CD14-positive monocyte (primary cell): ENCODE measurements around the gene TSSK2. TPM values are rescaled to one million over a fixed set of nuclear protein-coding genes. Genes with fewer than 3 reads are reported as not detected.

ENCODE experiments used
- DNase-seq, 3 donors: peaks; one replicate each; pipeline ENCODE4 v3.0.0-alpha.2; 2011 to 2022
- H2AFZ ChIP-seq: 2 replicates; pipeline ENCODE4 v1.6.0; 2012; ENCODE audit warnings: mild to moderate bottlenecking, low read depth, low read length, inconsistent platforms; ENCODE audit not compliant: insufficient read depth, poor library complexity, severe bottlenecking
- H3K27ac ChIP-seq, 2 donors: 1 replicate in 1 of 2; 2 replicates in 1 of 2; pipeline ENCODE4 v1.5.1; 2012 to 2013; ENCODE audit warnings: low read length in 2 of 2, control low read depth in 1 of 2, inconsistent platforms in 1 of 2, low read depth in 1 of 2, mild to moderate bottlenecking in 1 of 2
- H3K27me3 ChIP-seq, 2 donors: one replicate each; pipeline versions ENCODE4 v1.6.0 to v1.6.1; 2011 to 2013; ENCODE audit warnings: low read length in 2 of 2; ENCODE audit not compliant: control insufficient read depth in 2 of 2, insufficient read depth in 2 of 2
- H3K36me3 ChIP-seq, 2 donors: replicated peaks in 1 of 2; 1 replicate in 1 of 2; 2 replicates in 1 of 2; pipeline versions ENCODE4 v1.5.1 to v1.6.1; 2012 to 2013; ENCODE audit warnings: low read length in 2 of 2, control low read depth in 1 of 2, inconsistent platforms in 1 of 2, mild to moderate bottlenecking in 1 of 2; ENCODE audit not compliant: insufficient read depth in 2 of 2, control insufficient read depth in 1 of 2
- H3K4me1 ChIP-seq, 2 donors: 1 replicate in 1 of 2; 2 replicates in 1 of 2; pipeline versions ENCODE4 v1.5.1 to v1.6.1; 2012 to 2013; ENCODE audit warnings: low read length in 2 of 2, control low read depth in 1 of 2, inconsistent platforms in 1 of 2, mild to moderate bottlenecking in 1 of 2, moderate library complexity in 1 of 2; ENCODE audit not compliant: insufficient read depth in 2 of 2, control insufficient read depth in 1 of 2
- H3K4me2 ChIP-seq: replicated peaks from 2 replicates; pipeline ENCODE3; 2012; ENCODE audit warnings: low read length, moderate library complexity, mild to moderate bottlenecking; ENCODE audit not compliant: poor library complexity, severe bottlenecking; ENCODE audit errors: extremely low read depth
- H3K4me3 ChIP-seq, 3 experiments: fragments of 200-600 bp in 1 of 3; sonication (generic) in 1 of 3; replicated peaks in 1 of 3; 1 replicate in 2 of 3; 2 replicates in 1 of 3; pipeline ENCODE4 v1.5.1; 2011 to 2013; ENCODE audit warnings: low read length in 3 of 3, mild to moderate bottlenecking in 3 of 3, control low read depth in 2 of 3, low read depth in 2 of 3, inconsistent platforms in 1 of 3, moderate library complexity in 1 of 3
- H3K79me2 ChIP-seq: 2 replicates; pipeline ENCODE4 v1.6.0; 2012; ENCODE audit warnings: mild to moderate bottlenecking, control low read depth, inconsistent platforms, low read length, moderate library complexity; ENCODE audit not compliant: insufficient read depth
- H3K9ac ChIP-seq: 2 replicates; pipeline ENCODE4 v1.6.0; 2017; ENCODE audit warnings: low read length, mild to moderate bottlenecking; ENCODE audit not compliant: insufficient read depth, poor library complexity, severe bottlenecking
- H3K9me3 ChIP-seq, 2 donors: replicated peaks in 1 of 2; 1 replicate in 1 of 2; 2 replicates in 1 of 2; pipeline versions ENCODE4 v1.5.1 to v1.6.1; 2012 to 2013; ENCODE audit warnings: low read length in 2 of 2, control low read depth in 1 of 2; ENCODE audit not compliant: control insufficient read depth in 1 of 2, insufficient read depth in 1 of 2
- H4K20me1 ChIP-seq: 2 replicates; pipeline ENCODE4 v1.6.0; 2012; ENCODE audit warnings: mild to moderate bottlenecking, low read length, control low read depth, moderate library complexity; ENCODE audit not compliant: insufficient read depth
- H3K27ac Mint-ChIP-seq, 7 donors: one replicate each; pipeline ENCODE4 v1.8.0; 2020; ENCODE audit warnings: mild to moderate bottlenecking in 7 of 7, mixed read lengths in 7 of 7, moderate library complexity in 6 of 7, inconsistent platforms in 2 of 7
- H3K27me3 Mint-ChIP-seq, 3 donors: one replicate each; pipeline ENCODE4 v1.8.0; 2021 to 2022; ENCODE audit warnings: low read depth in 3 of 3, mild to moderate bottlenecking in 3 of 3, mixed read lengths in 3 of 3, moderate library complexity in 3 of 3, inconsistent platforms in 1 of 3
- H3K36me3 Mint-ChIP-seq, 2 donors: one replicate each; pipeline ENCODE4 v1.8.0; 2020; ENCODE audit warnings: mixed read lengths in 2 of 2, inconsistent platforms in 1 of 2, mild to moderate bottlenecking in 1 of 2
- H3K4me1 Mint-ChIP-seq: one replicate; pipeline ENCODE4 v1.8.0; 2020; ENCODE audit warnings: mild to moderate bottlenecking, mixed read lengths
- H3K4me3 Mint-ChIP-seq, 2 donors: one replicate each; pipeline ENCODE4 v1.8.0; 2020; ENCODE audit warnings: mild to moderate bottlenecking in 2 of 2, mixed read lengths in 2 of 2, moderate library complexity in 1 of 2
- H3K9me3 Mint-ChIP-seq, 7 donors: one replicate each; pipeline ENCODE4 v1.8.0; 2020 to 2022; ENCODE audit warnings: mixed read lengths in 7 of 7, mild to moderate bottlenecking in 6 of 7, moderate library complexity in 6 of 7, inconsistent platforms in 2 of 7
- WGBS: methylation state at CpG from one replicate; pipeline ENCODE4 v1.1.5; 2013; ENCODE audit warnings: missing lambda C conversion rate; ENCODE audit not compliant: insufficient coverage; 5-methylcytosine and 5-hydroxymethylcytosine counted together
- intact Hi-C, 2 donors: fragments of 100-400 bp; cut with micrococcal nuclease; formaldehyde crosslinking; loops; one replicate each; pipeline versions ENCODE4 v1.15.0 to v1.15.1; 2023
- polyA plus RNA-seq, 3 donors: library from polyadenylated mRNA; depleted of rRNA in 1 of 3; unstranded in 2 of 3; stranded (reverse) in 1 of 3; fragments of 300-500 nt in 2 of 3; fragments of >200 nt in 1 of 3; fragmentation: Illumina TruSeq in 2 of 3; gene quantifications; 1 replicate in 2 of 3; 2 replicates in 1 of 3; pipeline ENCODE4 v1.2.3, GENCODE V29; 2012 to 2021
- TF ChIP-seq, protein P1 (sequence below): fragments of 200-600 bp; IDR thresholded peaks from one replicate; pipeline ENCODE4 v1.8.0; 2022; ENCODE audit warnings: antibody characterized with exemption, mild to moderate bottlenecking

TSSK2 gene
- polyA plus RNA-seq, 3 donors = 0.04 TPM; not detected in 2

DNA sequence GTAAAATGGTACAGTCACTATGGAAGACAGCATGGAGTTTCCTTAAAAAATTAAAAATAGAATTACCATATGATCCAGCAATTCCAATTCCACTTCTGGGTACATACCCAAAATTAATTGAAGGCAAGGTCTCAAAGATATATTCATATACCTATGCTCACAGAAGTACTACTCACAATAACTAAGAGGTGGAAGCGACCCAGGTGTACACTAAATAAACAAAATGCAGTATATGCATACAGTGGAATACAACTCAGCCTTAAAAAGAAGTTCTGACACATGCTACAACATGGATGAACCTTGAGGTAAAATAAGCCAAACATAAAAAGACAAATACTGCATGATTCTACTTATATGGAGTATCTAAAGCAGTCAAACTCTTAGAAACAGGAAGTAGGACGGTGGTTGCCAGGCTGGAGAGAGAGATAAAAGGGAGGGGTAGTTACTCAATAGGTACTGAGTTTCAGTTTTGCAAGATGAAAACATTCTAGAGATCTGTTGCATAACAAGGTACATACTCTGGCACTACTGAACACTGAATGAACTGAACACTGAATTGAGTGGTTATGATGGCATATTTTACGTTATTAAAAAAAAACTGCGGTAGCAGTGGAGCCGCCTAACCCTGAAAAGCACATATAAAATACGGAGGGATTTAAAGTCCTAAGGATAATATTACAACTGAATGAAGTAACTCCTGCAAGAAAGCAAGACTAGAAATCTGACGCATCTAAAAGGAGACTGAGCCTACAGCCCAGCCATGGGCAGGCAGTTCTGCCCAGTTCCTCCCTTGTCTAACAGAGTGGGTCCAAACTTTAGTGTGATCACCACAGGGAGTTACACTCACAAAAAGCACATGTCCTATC lies 21.7 kb upstream of the TSSK2 start:
- TF ChIP-seq, protein P1, sequence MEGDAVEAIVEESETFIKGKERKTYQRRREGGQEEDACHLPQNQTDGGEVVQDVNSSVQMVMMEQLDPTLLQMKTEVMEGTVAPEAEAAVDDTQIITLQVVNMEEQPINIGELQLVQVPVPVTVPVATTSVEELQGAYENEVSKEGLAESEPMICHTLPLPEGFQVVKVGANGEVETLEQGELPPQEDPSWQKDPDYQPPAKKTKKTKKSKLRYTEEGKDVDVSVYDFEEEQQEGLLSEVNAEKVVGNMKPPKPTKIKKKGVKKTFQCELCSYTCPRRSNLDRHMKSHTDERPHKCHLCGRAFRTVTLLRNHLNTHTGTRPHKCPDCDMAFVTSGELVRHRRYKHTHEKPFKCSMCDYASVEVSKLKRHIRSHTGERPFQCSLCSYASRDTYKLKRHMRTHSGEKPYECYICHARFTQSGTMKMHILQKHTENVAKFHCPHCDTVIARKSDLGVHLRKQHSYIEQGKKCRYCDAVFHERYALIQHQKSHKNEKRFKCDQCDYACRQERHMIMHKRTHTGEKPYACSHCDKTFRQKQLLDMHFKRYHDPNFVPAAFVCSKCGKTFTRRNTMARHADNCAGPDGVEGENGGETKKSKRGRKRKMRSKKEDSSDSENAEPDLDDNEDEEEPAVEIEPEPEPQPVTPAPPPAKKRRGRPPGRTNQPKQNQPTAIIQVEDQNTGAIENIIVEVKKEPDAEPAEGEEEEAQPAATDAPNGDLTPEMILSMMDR = no peak
- intact Hi-C loops = loop anchor here in 1 of 2 donors (1.0 kb wide), 2 partner anchors 13 to 23 kb away; partner anchors contain the start of gene DGCR2
- Histone ChIP-seq H3K36me3 (peaks cover 2 to 8% of the 10 kb centered on the region in 2 donors), H4K20me1 (peaks cover 50% of the 10 kb centered on the region), H3K27me3 (no peaks in the 10 kb centered on the region), H3K4me3 (peak overlapping the region in 2 of 3 experiments; percentile 30 to 69), H3K4me1 (peaks cover 62 to 70% of the 10 kb centered on the region in 2 donors), H3K9me3 (no peaks in the 10 kb centered on the region), H3K27ac (peak overlapping the region; percentile 90 to 92), H3K4me2 (peak overlapping the region; percentile 77), H3K79me2 (peaks cover 95% of the 10 kb centered on the region), H3K9ac (peak overlapping the region; percentile 53), H2AFZ (peak overlapping the region; percentile 34)
- Mint-ChIP-seq H3K4me3 (peak overlapping the region; percentile 10 to 86), H3K4me1 (peaks cover 83% of the 10 kb centered on the region), H3K9me3 (no peaks in the 10 kb centered on the region), H3K36me3 (peaks cover 13 to 23% of the 10 kb centered on the region in 2 donors), H3K27ac (peak overlapping the region; percentile 94 to 100 (median 98)), H3K27me3 (peaks cover 0 to 2% (median 2%) of the 10 kb centered on the region in 3 donors)
- WGBS = 0% methylated on average over 2 of the region's 7 CpGs
- peak; percentile 89 to 95 (median 93) for DNase-seq

- peaks cover 0 to 2% (median 2%) of the 10 kb centered on the region in 3 donors for H3K27me3 Mint-ChIP-seq
- Histone ChIP-seq H3K9ac (peak overlapping the region; percentile 53), H2AFZ (peak overlapping the region; percentile 34)
Measured at GRCh38 chr22:19110064-19110458, 21.0 kb upstream of the TSSK2 start.

More at GRCh38 chr22:19110064-19110458, 21.0 kb upstream of the TSSK2 start:
- peaks cover 50% of the 10 kb centered on the region for H4K20me1 ChIP-seq
- peak overlapping the region; percentile 90 to 92 for H3K27ac ChIP-seq
- peaks cover 69 to 77% of the 10 kb centered on the region in 2 donors for H3K4me1 ChIP-seq
- peaks cover 5 to 8% of the 10 kb centered on the region in 2 donors for H3K36me3 ChIP-seq
- TF ChIP-seq, protein P1 = no peak
- H3K4me3 Mint-ChIP-seq = peak overlapping the region; percentile 43 to 86
- H3K4me1 Mint-ChIP-seq = peaks cover 85% of the 10 kb centered on the region
- WGBS = 13% methylated on average over 2 of the region's 4 CpGs
- intact Hi-C loops = no loop called here
- peaks cover 95% of the 10 kb centered on the region for H3K79me2 ChIP-seq
- no peaks in the 10 kb centered on the region for H3K9me3 Mint-ChIP-seq
- peaks cover 14 to 27% of the 10 kb centered on the region in 2 donors for H3K36me3 Mint-ChIP-seq
- H3K4me3 ChIP-seq = peak overlapping the region in 2 of 3 experiments; percentile 30 to 69
- H3K27me3 ChIP-seq = no peaks in the 10 kb centered on the region
- peak overlapping the region; percentile 94 to 100 (median 98) for H3K27ac Mint-ChIP-seq
- no peaks in the 10 kb centered on the region for H3K9me3 ChIP-seq
- peak overlapping the region; percentile 77 for H3K4me2 ChIP-seq
- DNase-seq = no peak
